HG02763 (cell line): ENCODE results near the gene PRKX.
"Not testable (repeated sequence)": the region's sequence is repeated elsewhere in the genome, so short reads cannot be mapped to it uniquely, and the experiment has no call there.

ENCODE experiments used
- ATAC-seq: cut with Tn5 transposase; IDR thresholded peaks from one replicate; pipeline ENCODE4 v1.9.1; 2021; ENCODE audit warnings: mild to moderate bottlenecking, moderate library complexity; ENCODE audit not compliant: unreplicated experiment

PRKX gene

GRCh38 chrX:3663576-3664250 is 49.7 kb downstream of the PRKX start:
- ATAC-seq: not testable (repeated sequence)

GRCh38 chrX:3659761-3660160 is 53.7 kb downstream of the PRKX start:
- no peak for ATAC-seq

- ATAC-seq: no peak
Measured at GRCh38 chrX:3655181-3655580, 58.3 kb downstream of the PRKX start.

GRCh38 chrX:3653111-3653510 is 60.3 kb downstream of the PRKX start:
- ATAC-seq: no peak

- no peak for ATAC-seq
Measured at GRCh38 chrX:3651277-3651676, 62.2 kb downstream of the PRKX start.

GRCh38 chrX:3648084-3648483 is 65.4 kb downstream of the PRKX start:
- no peak for ATAC-seq

GRCh38 chrX:3639858-3640631 is 73.4 kb downstream of the PRKX start:
- ATAC-seq: not testable (repeated sequence)

GRCh38 chrX:3639236-3639635 is 74.2 kb downstream of the PRKX start:
- ATAC-seq: no peak

- peak; percentile 74 for ATAC-seq
Measured at GRCh38 chrX:3638280-3638873, 75.1 kb downstream of the PRKX start.

GRCh38 chrX:3636803-3637202 is 76.6 kb downstream of the PRKX start:
- ATAC-seq: no peak

GRCh38 chrX:3631196-3631595 is 82.3 kb downstream of the PRKX start:
- no peak for ATAC-seq

GRCh38 chrX:3627594-3627993 is 85.9 kb downstream of the PRKX start:
- ATAC-seq: no peak

- ATAC-seq: no peak
Measured at GRCh38 chrX:3621414-3621813, 92.0 kb downstream of the PRKX start.

GRCh38 chrX:3611744-3612143 is 101.7 kb downstream of the PRKX start:
- not testable (repeated sequence) for ATAC-seq

- no peak for ATAC-seq
Measured at GRCh38 chrX:3609810-3610209, 103.6 kb downstream of the PRKX start.

GRCh38 chrX:3603026-3603661 is 110.3 kb downstream of the PRKX start:
- ATAC-seq: no peak

- no peak for ATAC-seq
Measured at GRCh38 chrX:3599802-3600430, 113.5 kb downstream of the PRKX start.

- ATAC-seq: no peak
Measured at GRCh38 chrX:3598709-3599108, 114.7 kb downstream of the PRKX start.

GRCh38 chrX:3598046-3598605 is 115.3 kb downstream of the PRKX start:
- ATAC-seq: no peak

GRCh38 chrX:3592184-3592583 is 121.3 kb downstream of the PRKX start:
- no peak for ATAC-seq

- no peak for ATAC-seq
Measured at GRCh38 chrX:3589474-3589873, 124.0 kb downstream of the PRKX start.
